HG03045 (cell line): ENCODE measurements around the gene SPAAR.

Experiments
- ATAC-seq: cut with Tn5 transposase; IDR thresholded peaks from one replicate; pipeline ENCODE4 v1.9.1; 2021; ENCODE audit warnings: mild to moderate bottlenecking, moderate library complexity; ENCODE audit not compliant: unreplicated experiment

Gene SPAAR

DNA sequence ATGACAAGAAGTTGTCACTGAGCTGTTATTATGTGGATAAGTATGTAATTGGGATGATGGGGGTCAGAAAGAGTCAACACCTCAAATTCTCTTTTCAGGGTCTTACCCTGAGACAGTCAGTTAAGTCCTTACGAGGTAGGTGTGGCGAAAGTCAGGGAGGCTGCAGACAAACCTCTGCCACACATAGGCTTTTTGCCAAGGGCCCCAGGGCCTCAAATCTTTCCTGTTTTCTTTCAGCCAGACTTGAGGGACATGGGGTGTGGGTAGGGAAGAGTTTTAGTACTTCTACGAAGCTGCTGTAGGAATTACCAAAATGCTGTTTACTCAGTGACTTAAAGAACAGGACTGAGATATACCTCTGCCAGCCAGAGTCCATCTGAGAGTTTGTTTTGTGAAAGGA lies 34.9 kb downstream of the SPAAR start:
- no peak for ATAC-seq

DNA sequence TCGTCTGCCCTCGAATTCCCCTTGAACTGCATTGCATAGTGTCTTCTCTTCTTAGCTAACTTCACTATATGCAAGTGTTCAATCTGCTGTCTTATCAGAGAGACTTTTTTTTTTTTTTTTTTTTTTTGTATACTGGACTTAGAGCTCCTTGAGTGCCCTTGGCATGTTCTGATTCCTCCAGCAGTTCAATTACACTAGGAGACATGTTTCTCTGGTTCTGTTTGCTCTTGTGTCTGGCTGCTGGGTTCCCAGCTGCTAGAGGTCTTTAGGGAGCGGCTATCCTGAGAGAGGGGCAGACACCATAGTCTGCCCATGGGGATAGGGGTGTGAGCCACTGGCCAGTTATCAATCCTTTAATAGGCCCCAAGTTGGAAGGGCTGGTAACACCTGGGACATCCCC lies 35.6 kb downstream of the SPAAR start:
- ATAC-seq: no peak

DNA sequence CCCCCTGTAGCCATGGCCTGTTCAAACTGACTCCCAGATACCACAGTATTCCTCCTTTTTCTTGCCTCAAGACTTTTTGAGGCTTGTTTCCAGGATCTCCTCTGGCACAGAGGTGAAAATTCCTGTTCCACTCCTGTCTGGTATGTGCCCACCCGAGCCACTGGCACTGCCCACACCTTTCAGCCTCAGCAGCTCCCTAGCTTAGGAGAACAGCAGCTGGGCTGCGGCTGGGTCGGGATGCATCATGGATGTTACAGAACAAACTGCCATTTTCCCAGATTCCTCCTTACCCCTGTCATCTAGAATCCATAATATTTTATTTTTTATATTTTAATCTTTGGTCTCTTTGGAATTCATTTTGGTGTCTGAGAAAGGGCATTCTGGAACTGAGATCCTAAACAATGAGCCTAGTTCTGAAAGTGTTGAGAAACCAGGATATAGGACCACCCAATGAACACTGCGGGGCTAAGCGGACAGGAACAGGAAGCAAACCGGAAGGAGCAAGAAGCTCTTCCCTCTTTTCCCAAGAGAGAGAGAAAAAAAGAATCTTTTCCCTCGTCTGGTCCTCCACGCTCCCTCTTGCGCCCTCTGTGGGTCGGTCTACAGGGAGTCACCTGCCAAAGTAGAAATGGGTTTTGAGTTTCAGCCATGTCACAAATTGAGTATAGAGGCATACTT lies 36.2 kb downstream of the SPAAR start:
- ATAC-seq: no peak

GRCh38 chr9:35948451-35948850 lies 39.2 kb downstream of the SPAAR start:
- no peak for ATAC-seq

- ATAC-seq: no peak
These were observed 39.6 kb downstream of the SPAAR start for GRCh38 chr9:35948901-35949318.

DNA sequence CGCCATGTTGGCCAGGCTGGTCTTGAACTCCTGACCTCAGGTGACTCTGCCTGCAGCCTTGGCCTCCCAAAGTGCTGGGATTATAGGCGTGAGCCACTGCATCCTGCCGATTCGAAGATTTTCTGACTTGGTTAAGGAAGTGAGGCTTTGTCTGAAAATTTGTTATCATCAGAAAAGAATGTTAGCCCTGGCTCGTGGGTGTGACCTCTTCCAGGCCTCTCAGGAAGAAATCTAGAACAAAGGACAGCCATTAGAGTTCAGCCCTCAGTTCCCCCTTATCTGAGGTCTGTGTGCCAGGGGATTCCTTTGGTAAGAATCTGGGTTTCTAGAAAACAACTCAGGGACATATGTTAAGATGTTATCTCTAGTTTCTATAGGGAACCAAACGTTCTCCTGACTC lies 42.4 kb downstream of the SPAAR start:
- ATAC-seq: no peak

- ATAC-seq: no peak
These were observed 43.4 kb downstream of the SPAAR start for GRCh38 chr9:35952526-35953191.

DNA sequence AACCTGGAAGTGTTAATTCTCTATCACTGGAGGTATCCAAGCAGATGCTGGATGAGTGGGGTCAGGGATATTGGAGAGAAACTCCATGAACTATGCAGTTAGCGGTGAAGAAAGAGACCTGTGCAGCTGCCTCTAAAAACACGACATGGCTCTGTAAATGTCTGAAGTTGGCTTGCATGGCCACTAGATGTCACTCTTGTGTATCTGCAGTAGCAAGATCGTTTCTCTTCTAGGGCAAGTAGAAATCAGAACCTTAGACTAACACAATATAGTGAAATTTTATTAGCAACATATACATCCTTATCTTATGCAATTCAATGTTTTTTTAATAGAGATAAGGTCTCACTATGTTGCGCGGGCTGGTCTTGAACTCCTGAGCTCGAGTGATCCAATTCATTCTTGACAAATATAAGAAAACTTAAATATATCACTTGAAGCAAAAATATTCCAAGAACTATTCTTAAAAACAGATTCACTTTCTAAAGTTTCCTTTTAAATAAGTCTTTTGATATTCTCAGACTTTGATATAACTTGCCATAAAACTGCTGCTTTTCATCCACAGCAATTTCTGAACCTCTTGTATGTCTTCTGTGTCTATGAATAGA lies 45.8 kb downstream of the SPAAR start:
- ATAC-seq: no peak

DNA sequence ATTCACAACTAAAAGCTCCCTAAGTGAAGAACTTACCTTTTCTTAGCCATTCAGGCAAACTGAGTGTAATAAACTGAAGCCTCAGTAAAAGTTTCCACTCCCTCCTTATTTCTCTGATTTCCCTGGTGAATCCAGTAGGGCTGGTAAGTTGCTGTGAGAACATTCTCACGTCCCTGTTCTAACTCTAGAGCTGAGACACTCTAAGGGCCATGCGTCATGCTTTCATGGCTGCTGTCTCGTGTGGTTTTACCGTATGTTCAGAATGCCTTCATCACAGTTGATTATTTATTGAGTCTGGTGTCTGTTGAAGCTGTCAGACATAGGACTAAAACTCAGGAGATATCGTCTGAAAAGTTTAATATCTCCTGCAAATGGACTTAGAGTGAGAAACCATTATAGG lies 47.4 kb downstream of the SPAAR start:
- no peak for ATAC-seq

DNA sequence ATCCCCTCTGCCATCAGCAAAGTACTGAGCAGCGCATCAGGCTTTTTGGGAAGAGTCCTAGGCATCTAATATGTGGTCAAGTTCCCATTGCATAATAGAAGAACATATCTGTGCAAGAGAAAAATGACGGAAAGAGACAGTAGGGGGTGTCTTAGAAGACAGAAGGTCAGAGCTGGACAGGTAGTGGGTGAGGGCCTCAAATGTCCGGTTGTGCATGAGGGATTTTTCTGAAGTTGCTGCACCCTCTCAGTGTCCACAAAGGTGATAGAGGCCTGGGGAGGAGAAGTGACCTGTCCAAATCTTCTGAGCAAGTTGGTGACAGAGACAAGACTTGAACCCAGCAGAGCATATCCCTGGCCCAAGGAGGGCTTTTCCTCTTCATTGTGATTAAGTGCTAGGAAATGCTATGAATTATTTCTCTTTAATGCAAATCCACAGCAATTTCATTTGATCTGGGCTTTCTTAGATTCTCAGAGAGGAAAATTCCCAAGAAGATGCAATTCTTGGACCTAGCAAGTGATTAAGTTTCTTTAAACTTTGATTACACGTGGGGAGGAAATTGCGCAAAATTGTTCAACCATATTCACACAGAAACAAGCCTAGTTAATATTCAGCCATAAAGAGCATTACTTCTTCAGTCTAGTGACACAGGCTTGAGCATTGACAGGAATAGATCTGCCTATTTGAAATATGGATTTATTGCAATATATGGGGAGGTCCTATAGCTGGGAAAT lies 49.0 kb downstream of the SPAAR start, which contains the start of gene OR2S2:
Gene OR2S2, minus strand, starts transcription at position 51 of the 734 bp plus-strand sequence. CDS start 56 bp downstream, outside the sequence.
- no peak for ATAC-seq

GRCh38 chr9:35960039-35960655 lies 50.9 kb downstream of the SPAAR start:
- no peak for ATAC-seq
